NCI-H1436 (cell line): Measurements from ENCODE around the gene IGF2BP1.
"Not testable (repeated sequence)": the region's sequence is repeated elsewhere in the genome, so short reads cannot be mapped to it uniquely, and the experiment has no call there.

Experiments
- DNase-seq: peaks from one replicate; lab custom pipeline; 2025; lab: John Stamatoyannopoulos, UW

IGF2BP1 gene

GRCh38 chr17:49054342-49055092 is 57.3 kb downstream of the IGF2BP1 start:
- no peak for DNase-seq

- DNase-seq: no peak
Measured at GRCh38 chr17:49055181-49055927, 58.2 kb downstream of the IGF2BP1 start.

GRCh38 chr17:49061524-49061943 is 64.3 kb downstream of the IGF2BP1 start:
- no peak for DNase-seq

GRCh38 chr17:49063652-49064051 is 66.5 kb downstream of the IGF2BP1 start:
- no peak for DNase-seq

- no peak for DNase-seq
Measured at GRCh38 chr17:49067163-49067562, 70.0 kb downstream of the IGF2BP1 start.

- no peak for DNase-seq
Measured at GRCh38 chr17:49069585-49070273, 72.5 kb downstream of the IGF2BP1 start.

GRCh38 chr17:49071106-49071505 is 73.9 kb downstream of the IGF2BP1 start:
- DNase-seq: no peak

- DNase-seq: no peak
Measured at GRCh38 chr17:49074851-49075540, 77.8 kb downstream of the IGF2BP1 start.

GRCh38 chr17:49076573-49077384 is 79.6 kb downstream of the IGF2BP1 start:
- DNase-seq: no peak

GRCh38 chr17:49078248-49078647 is 81.1 kb downstream of the IGF2BP1 start:
- no peak for DNase-seq

GRCh38 chr17:49079840-49080663 is 82.9 kb downstream of the IGF2BP1 start:
- no peak for DNase-seq

- DNase-seq: no peak
Measured at GRCh38 chr17:49082231-49082630, 85.0 kb downstream of the IGF2BP1 start.

GRCh38 chr17:49085046-49085445 is 87.9 kb downstream of the IGF2BP1 start:
- not testable (repeated sequence) for DNase-seq

- no peak for DNase-seq
Measured at GRCh38 chr17:49085565-49086315, 88.6 kb downstream of the IGF2BP1 start.

- DNase-seq: no peak
Measured at GRCh38 chr17:49086316-49086605, 89.1 kb downstream of the IGF2BP1 start.

- DNase-seq: no peak
Measured at GRCh38 chr17:49086649-49087048, 89.5 kb downstream of the IGF2BP1 start.

GRCh38 chr17:49089094-49089493 is 91.9 kb downstream of the IGF2BP1 start:
- DNase-seq: no peak

GRCh38 chr17:49090878-49091594 is 93.9 kb downstream of the IGF2BP1 start:
- DNase-seq: no peak

- DNase-seq: no peak
Measured at GRCh38 chr17:49093131-49093530, 95.9 kb downstream of the IGF2BP1 start.
